Transverse colon (tissue), 4 donors: ENCODE measurements around the gene METTL5.

Experiments used
- CTCF ChIP-seq, 5 experiments: fragments of 200-600 bp in 3 of 5; fragments of 450-650 bp in 2 of 5; sonication (generic) in 3 of 5; IDR thresholded peaks; 1 replicate in 2 of 5; 2 replicates in 3 of 5; pipeline ENCODE4 v1.5.1; 2016 to 2017; ENCODE audit warnings: antibody characterized with exemption in 5 of 5, inconsistent platforms in 3 of 5, mild to moderate bottlenecking in 2 of 5, moderate library complexity in 1 of 5
- EP300 ChIP-seq: sonication (generic); formaldehyde crosslinking; IDR thresholded peaks from one replicate; pipeline ENCODE4 v1.6.1; 2017; ENCODE audit warnings: antibody characterized with exemption, low read depth
- POLR2A ChIP-seq: fragments of 450-650 bp; IDR thresholded peaks from one replicate; pipeline ENCODE4 v1.6.1; 2016; ENCODE audit warnings: antibody characterized with exemption, mild to moderate bottlenecking, moderate library complexity
- POLR2AphosphoS5 ChIP-seq, 3 donors: sonication (generic); formaldehyde crosslinking; IDR thresholded peaks; one replicate each; pipeline ENCODE4 v1.6.1; 2016; ENCODE audit warnings: antibody characterized with exemption in 3 of 3

DNA sequence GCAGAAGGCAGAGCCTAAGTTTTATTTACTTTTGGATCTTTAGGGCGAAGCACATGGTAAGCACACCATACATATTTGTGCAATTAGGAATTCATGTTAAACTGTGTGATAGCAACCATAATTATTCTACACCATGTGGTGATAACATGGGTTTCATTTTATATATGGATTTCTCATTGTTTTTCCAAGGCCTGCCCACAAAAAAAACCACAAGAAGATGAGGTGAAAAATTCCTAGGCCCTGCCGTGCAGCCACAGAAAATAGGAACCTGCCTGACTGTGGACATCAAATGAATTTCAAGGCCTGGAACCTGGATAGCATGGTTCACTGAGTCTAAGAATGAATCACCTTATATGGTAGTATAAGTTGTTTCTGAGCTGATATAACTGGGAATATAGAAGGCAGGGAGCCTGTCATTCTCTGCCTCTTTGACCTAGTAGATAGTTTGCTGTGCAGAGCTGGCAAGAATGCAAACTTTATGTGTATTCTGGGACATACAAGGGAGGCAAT is 48.4 kb downstream of the METTL5 start:
- TF ChIP-seq POLR2AphosphoS5 (IDR thresholded peaks at IDR 0.05) (no peak), CTCF (IDR thresholded peaks at IDR 0.05) (no peak), POLR2A (no peak), EP300 (no peak)
